Ascending aorta (tissue), 2 donors: Measurements from ENCODE around the gene PALD1. TPM values are rescaled to one million over a fixed set of nuclear protein-coding genes. Genes with fewer than 3 reads are reported as not detected.

Experiments used
- DNase-seq, 2 donors: peaks; one replicate each; pipeline ENCODE4 v3.0.0-alpha.2; 2019; ENCODE audit warnings: low spot score in 2 of 2
- H3K27ac ChIP-seq, 2 donors: fragments of 200-600 bp; sonication (generic); one replicate each; pipeline ENCODE4 v1.5.1; 2016 to 2017; ENCODE audit warnings: mild to moderate bottlenecking in 1 of 2
- H3K27me3 ChIP-seq: fragments of 200-600 bp; sonication (generic); one replicate; pipeline ENCODE4 v1.5.1; 2017
- H3K36me3 ChIP-seq, 2 donors: fragments of 200-600 bp; sonication (generic); one replicate each; pipeline ENCODE4 v1.5.1; 2016
- H3K4me1 ChIP-seq, 2 donors: fragments of 200-600 bp; sonication (generic); one replicate each; pipeline ENCODE4 v1.5.1; 2016 to 2017; ENCODE audit warnings: mild to moderate bottlenecking in 1 of 2
- H3K4me3 ChIP-seq, 2 donors: fragments of 200-600 bp; sonication (generic); one replicate each; pipeline ENCODE4 v1.5.1; 2016 to 2017; ENCODE audit warnings: mild to moderate bottlenecking in 1 of 2
- H3K9me3 ChIP-seq, 2 donors: fragments of 200-600 bp; sonication (generic); one replicate each; pipeline ENCODE4 v1.5.1; 2016
- intact Hi-C: fragments of 100-400 bp; cut with DNase I; formaldehyde crosslinking; loops from one replicate; pipeline ENCODE4 v1.15.1; 2023
- total RNA-seq: library from RNA; depleted of rRNA; stranded (reverse); fragments of >200 nt; gene quantifications from one replicate; pipeline ENCODE4 v1.1.0, GENCODE V29; 2016
- TF ChIP-seq, protein P1 (sequence below), 3 experiments: fragments of 200-600 bp in 2 of 3; fragments of 450-650 bp in 1 of 3; sonication (generic) in 2 of 3; IDR thresholded peaks; one replicate each; pipeline ENCODE4 v1.5.1; 2016 to 2019; ENCODE audit warnings: antibody characterized with exemption in 3 of 3, mild to moderate bottlenecking in 1 of 3, moderate library complexity in 1 of 3

The PALD1 gene
- total RNA-seq, 1 donor from 2014 or later = 21.7 TPM

DNA sequence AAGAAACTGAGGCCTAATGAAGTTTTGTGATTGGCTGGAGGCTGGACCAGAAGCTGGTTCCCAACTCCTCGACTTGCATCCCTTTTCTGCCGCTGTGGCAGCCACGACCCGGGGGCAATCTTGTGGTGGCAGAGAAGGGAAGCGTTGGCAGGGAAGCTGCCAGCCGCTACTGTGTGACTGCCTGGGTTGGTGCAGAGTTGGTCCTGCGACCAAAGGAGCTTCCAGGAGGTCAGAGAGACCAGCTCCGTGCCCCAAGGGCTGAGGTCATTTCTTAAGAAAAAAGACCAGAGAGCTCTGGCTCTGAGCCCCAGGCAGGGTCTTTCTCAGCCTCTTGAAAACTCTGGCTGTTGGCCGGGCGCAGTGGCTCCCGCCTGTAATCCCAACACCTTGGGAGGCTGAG lies 76.8 kb downstream of the PALD1 start:
- TF ChIP-seq, protein P1, sequence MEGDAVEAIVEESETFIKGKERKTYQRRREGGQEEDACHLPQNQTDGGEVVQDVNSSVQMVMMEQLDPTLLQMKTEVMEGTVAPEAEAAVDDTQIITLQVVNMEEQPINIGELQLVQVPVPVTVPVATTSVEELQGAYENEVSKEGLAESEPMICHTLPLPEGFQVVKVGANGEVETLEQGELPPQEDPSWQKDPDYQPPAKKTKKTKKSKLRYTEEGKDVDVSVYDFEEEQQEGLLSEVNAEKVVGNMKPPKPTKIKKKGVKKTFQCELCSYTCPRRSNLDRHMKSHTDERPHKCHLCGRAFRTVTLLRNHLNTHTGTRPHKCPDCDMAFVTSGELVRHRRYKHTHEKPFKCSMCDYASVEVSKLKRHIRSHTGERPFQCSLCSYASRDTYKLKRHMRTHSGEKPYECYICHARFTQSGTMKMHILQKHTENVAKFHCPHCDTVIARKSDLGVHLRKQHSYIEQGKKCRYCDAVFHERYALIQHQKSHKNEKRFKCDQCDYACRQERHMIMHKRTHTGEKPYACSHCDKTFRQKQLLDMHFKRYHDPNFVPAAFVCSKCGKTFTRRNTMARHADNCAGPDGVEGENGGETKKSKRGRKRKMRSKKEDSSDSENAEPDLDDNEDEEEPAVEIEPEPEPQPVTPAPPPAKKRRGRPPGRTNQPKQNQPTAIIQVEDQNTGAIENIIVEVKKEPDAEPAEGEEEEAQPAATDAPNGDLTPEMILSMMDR (IDR thresholded peaks at IDR 0.05) = no peak
- Histone ChIP-seq H3K36me3 (no peaks in the 10 kb centered on the region), H3K4me1 (no peaks in the 10 kb centered on the region), H3K27ac (no peak overlapping the region), H3K9me3 (no peaks in the 10 kb centered on the region), H3K27me3 (no peaks in the 10 kb centered on the region), H3K4me3 (no peak overlapping the region)
- no peak for DNase-seq
- intact Hi-C loops = no loop called here

DNA sequence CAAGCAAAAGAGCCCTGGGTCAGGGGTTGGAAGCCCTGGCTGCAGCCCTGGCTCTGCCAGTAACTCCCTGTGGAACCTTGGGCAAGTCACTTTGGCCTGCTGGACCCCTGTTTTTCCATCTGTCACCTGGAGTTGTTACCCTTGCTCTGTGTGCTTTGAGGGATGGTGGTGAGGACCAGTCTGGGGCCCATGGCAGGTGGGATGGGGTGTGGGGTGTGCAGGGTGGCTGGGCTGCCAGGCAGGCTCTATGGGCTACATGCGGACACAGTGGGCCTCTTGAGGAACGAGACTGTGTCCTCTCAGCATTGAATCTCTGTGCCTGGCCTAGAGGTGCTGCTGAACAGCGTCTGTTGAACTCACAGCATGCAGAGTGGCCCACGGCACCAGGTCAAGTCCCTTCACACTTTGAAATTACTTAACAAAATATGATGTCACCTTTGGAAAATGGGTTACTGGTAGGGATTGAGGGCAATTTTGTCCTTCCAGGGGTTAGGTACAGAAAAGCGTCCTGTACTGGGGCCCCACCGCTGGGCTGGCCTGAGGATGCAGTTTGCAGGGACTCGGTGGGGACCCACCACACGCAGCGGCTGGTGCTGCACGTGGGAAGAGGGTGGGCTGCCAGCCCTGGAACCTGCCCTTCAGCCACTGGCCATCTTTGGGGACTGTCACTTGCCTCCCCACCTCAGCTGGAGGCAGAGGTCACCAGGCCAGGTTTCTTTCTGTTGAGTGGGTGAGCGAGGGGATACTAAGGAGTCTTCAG lies 78.7 kb downstream of the PALD1 start:
- no peak overlapping the region for H3K27ac ChIP-seq
- DNase-seq = no peak
- TF ChIP-seq, protein P1 (IDR thresholded peaks at IDR 0.05) = no peak
- H3K27me3 ChIP-seq = no peaks in the 10 kb centered on the region
- H3K4me3 ChIP-seq = no peak overlapping the region
- intact Hi-C loops = no loop called here
- no peaks in the 10 kb centered on the region for H3K36me3 ChIP-seq
- no peaks in the 10 kb centered on the region for H3K4me1 ChIP-seq
- H3K9me3 ChIP-seq = no peaks in the 10 kb centered on the region

DNA sequence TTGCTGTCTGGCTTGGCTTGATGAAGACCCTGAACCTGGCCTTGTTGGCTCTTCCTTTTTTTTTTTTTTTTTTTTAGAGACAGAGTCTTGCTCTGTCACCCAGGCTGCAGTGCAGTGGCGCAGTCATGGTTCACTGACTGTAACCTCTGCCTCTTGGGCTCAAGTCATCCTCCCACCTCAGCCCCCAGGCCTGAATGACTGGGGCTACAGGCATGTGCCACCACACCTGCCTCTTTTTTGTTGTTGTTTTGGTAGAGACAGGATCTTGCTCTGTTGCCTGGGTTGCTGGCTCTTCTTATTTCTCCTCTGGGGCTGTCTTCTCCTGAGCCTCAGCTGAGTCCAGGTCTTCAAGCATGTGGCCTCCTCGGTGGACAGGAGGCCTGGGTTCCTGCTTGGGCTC lies 79.3 kb downstream of the PALD1 start:
- no peaks in the 10 kb centered on the region for H3K9me3 ChIP-seq
- no peak overlapping the region for H3K27ac ChIP-seq
- TF ChIP-seq, protein P1 (IDR thresholded peaks at IDR 0.05) = no peak
- DNase-seq = no peak
- H3K4me1 ChIP-seq = no peaks in the 10 kb centered on the region
- intact Hi-C loops = loop anchor here (2.0 kb wide), 1 partner anchor 201 kb away; no protein-coding TSS in a partner anchor
- H3K27me3 ChIP-seq = no peaks in the 10 kb centered on the region
- H3K36me3 ChIP-seq = no peaks in the 10 kb centered on the region
- H3K4me3 ChIP-seq = no peak overlapping the region

DNA sequence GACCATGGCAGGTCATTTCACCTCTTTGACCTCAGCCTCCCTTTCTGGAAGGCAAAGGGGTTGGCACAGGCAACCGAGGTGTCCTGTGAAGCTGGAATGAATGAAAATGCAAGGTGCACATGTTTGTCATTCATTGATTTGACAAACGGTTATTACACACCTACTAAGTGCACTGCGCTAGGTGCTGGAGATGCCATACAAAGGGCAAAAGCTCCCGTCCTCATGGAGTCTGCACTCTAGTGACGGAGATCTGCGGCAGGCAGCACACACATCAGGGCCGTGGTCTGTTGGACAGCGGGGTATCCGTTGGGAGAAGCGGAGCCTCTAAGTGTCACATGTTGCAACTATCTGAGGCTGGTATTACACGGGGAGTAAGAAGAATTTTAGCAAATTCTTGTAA lies 79.7 kb downstream of the PALD1 start:
- H3K4me3 ChIP-seq = no peak overlapping the region
- intact Hi-C loops = loop anchor here (2.0 kb wide), 1 partner anchor 201 kb away; no protein-coding TSS in a partner anchor
- no peak for DNase-seq
- no peaks in the 10 kb centered on the region for H3K36me3 ChIP-seq
- no peaks in the 10 kb centered on the region for H3K4me1 ChIP-seq
- no peaks in the 10 kb centered on the region for H3K9me3 ChIP-seq
- H3K27me3 ChIP-seq = no peaks in the 10 kb centered on the region
- TF ChIP-seq, protein P1 (IDR thresholded peaks at IDR 0.05) = no peak
- no peak overlapping the region for H3K27ac ChIP-seq

DNA sequence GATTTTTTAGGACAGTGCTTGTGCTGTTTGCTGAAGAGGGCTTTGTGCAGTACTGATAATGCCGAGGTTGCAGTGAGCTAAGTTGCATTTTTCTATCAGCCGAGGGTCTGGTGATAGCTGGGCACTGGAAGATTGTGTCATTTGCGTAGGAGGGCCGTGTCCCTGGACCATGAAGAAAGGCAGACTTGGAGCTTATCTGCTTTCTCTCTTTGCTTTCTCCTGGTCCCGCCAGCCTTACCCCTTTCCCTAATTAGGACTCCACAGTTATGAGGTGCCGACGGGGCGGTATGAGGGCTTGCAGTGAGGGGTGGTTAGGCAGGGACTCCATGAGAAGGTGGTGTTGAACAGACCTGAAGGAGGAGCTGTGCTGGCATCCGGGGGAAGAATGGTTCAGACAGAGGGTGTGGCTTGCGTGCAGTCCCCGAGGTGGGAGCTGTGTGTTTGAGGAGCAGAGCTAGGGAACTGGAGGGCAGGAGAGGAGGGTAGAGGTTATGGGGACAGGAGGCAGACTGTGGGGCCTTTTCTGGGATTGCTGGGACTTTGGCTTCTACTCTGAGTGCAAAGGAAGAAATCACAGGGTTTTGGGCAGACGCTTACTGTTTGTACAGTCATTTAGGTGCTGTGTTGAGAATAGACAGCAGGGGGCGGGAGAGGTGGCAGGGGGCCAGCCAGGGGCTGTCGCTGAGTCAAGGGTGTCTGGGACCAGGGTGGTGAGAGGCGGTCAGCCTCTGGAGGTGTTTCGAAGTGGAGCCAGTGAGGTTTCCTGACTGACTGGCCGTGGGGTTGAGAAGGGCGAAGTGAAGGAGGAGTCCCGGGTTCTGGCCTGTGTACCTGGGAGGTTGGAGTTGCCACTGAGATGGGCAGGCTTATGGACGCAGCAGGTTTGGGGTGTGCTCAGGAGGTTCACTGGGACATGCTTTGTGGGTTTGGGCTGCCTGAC lies 80.6 kb downstream of the PALD1 start:
- Histone ChIP-seq H3K36me3 (peaks cover 0 to under 1% of the 10 kb centered on the region in 2 donors), H3K9me3 (no peaks in the 10 kb centered on the region), H3K27ac (no peak overlapping the region), H3K27me3 (no peaks in the 10 kb centered on the region), H3K4me1 (no peaks in the 10 kb centered on the region), H3K4me3 (peak overlapping the region in 1 of 2 donors; percentile 26)
- TF ChIP-seq, protein P1 (IDR thresholded peaks at IDR 0.05) = peak; percentile 34 to 50 (median 50)
- intact Hi-C loops = loop anchor here (2.0 kb wide), 1 partner anchor 200 kb away; no protein-coding TSS in a partner anchor
- peak in 1 of 2 donors; percentile 74 for DNase-seq
